Adrenal gland (tissue), 12 donors: ENCODE data around the gene SHANK3. TPM values are rescaled to one million over a fixed set of nuclear protein-coding genes. Genes with fewer than 3 reads are reported as not detected.

Experiments
- DNase-seq, 7 donors: peaks; one replicate each; pipeline ENCODE4 v3.0.0-alpha.2; 2019 to 2020
- H3K27ac ChIP-seq, 5 donors: fragments of 200-600 bp; sonication (generic) in 4 of 5; 1 replicate in 3 of 5; 2 replicates in 2 of 5; pipeline versions ENCODE4 v1.5.1 to v1.8.0; 2016 to 2020; ENCODE audit warnings: mild to moderate bottlenecking in 1 of 5
- H3K27me3 ChIP-seq: fragments of 200-600 bp; 2 replicates; pipeline ENCODE4 v1.8.0; 2021
- H3K36me3 ChIP-seq, 2 donors: fragments of 200-600 bp; replicated peaks in 1 of 2; 1 replicate in 1 of 2; 2 replicates in 1 of 2; pipeline versions ENCODE4 v1.5.1 to v1.8.0; 2018 to 2022
- H3K4me1 ChIP-seq, 2 donors: fragments of 200-600 bp; replicated peaks in 1 of 2; 1 replicate in 1 of 2; 2 replicates in 1 of 2; pipeline versions ENCODE4 v1.5.1 to v1.8.0; 2018 to 2021
- H3K4me3 ChIP-seq, 4 donors: fragments of 200-600 bp; sonication (generic) in 3 of 4; one replicate each; pipeline ENCODE4 v1.5.1; 2016 to 2018
- H3K9me3 ChIP-seq, 3 donors: fragments of 200-600 bp; sonication (generic) in 1 of 3; replicated peaks in 1 of 3; 1 replicate in 2 of 3; 2 replicates in 1 of 3; pipeline versions ENCODE4 v1.5.1 to v1.8.0; 2016 to 2021
- POLR2A ChIP-seq, 2 donors: fragments of 450-650 bp; IDR thresholded peaks; one replicate each; pipeline ENCODE4 v1.6.1; 2017; ENCODE audit warnings: antibody characterized with exemption in 2 of 2, mild to moderate bottlenecking in 2 of 2, moderate library complexity in 1 of 2
- WGBS, 4 donors: extraction: QIAGEN DNeasy Blood & Tissue Kit in 2 of 4; methylation state at CpG; one replicate each; pipeline versions ENCODE4 v1.1.5 to v1.1.7; 2013 to 2017; 5-methylcytosine and 5-hydroxymethylcytosine counted together
- intact Hi-C, 2 donors: fragments of 100-400 bp; cut with DNase I; formaldehyde crosslinking; loops; one replicate each; pipeline versions ENCODE4 v1.14.1 to v1.15.0; 2022 to 2023
- polyA plus RNA-seq, 3 donors: library from polyadenylated mRNA; stranded (reverse); fragments of 200-250 nt in 2 of 3; fragments of 350-450 nt in 1 of 3; fragmentation: Illumina TruSeq in 1 of 3; extraction: RNeasy Lipid Tissue Mini Kit (QIAGEN cat#74804) in 1 of 3; gene quantifications; one replicate each; pipeline ENCODE4 v1.2.3, GENCODE V29; 2013 to 2014
- total RNA-seq, 9 donors: library from RNA; depleted of rRNA in 4 of 9; stranded (reverse); fragments of >200 nt in 4 of 9; fragments of 120-200 nt in 1 of 9; fragmentation: NEBNext Ultra II Directional in 1 of 9; extraction: Animal tissue kit (Norgen Biotek cat#: 25700) in 1 of 9; gene quantifications; one replicate each; pipeline versions ENCODE4 v1.1.0 to v1.2.4, GENCODE V29; 2013 to 2023
- TF ChIP-seq, protein P1 (sequence below), 6 experiments: fragments of 450-650 bp in 4 of 6; fragments of 200-600 bp in 2 of 6; sonication (generic) in 1 of 6; IDR thresholded peaks; 1 replicate in 5 of 6; 2 replicates in 1 of 6; pipeline versions ENCODE4 v1.5.1 to v1.8.0; 2016 to 2021; ENCODE audit warnings: antibody characterized with exemption in 6 of 6, mild to moderate bottlenecking in 2 of 6, moderate library complexity in 1 of 6
- donor health status: healthy with polysubstance abuse.
- donor health status: Bipolar disorder and iron deficiency.
- donor health status: DM: yes; HTN: yes; CAD: no.
- donor health status: DM: no; HTN: no; CAD: no.
- donor health status: DM: no; HTN: no; CAD: no.
- donor health status: DM: yes; HTN: yes; CAD: no.

The SHANK3 gene
- total and polyA plus RNA-seq, 12 donors: 0.88 to 44.0 (median 9.8) TPM

DNA sequence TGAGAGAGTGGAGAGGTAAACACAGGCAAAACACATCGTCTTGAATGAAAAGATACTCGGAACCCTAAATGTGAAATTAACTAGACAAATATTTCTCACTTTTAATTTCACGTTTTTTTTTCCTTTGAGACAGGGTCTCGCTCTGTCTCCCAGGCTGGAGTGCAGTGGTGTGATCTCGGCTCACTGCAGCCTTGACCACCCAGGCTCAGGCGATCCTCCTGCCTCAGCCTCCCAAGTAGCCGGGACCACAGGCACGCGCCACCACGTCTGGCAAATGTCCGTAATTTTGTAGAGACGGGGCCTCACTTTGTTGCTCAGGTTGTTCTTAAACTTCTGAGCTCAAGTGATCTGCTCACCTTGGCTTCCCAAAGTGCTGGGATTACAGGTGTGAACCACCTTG is 7.4 kb upstream of the SHANK3 start:
- Histone ChIP-seq H3K4me3 (no peak overlapping the region), H3K9me3 (no peaks in the 10 kb centered on the region), H3K27ac (no peak overlapping the region), H3K36me3 (no peaks in the 10 kb centered on the region), H3K27me3 (peaks cover 11% of the 10 kb centered on the region), H3K4me1 (no peaks in the 10 kb centered on the region)
- no peak for DNase-seq
- intact Hi-C loops: no loop called here
- TF ChIP-seq, protein P1, sequence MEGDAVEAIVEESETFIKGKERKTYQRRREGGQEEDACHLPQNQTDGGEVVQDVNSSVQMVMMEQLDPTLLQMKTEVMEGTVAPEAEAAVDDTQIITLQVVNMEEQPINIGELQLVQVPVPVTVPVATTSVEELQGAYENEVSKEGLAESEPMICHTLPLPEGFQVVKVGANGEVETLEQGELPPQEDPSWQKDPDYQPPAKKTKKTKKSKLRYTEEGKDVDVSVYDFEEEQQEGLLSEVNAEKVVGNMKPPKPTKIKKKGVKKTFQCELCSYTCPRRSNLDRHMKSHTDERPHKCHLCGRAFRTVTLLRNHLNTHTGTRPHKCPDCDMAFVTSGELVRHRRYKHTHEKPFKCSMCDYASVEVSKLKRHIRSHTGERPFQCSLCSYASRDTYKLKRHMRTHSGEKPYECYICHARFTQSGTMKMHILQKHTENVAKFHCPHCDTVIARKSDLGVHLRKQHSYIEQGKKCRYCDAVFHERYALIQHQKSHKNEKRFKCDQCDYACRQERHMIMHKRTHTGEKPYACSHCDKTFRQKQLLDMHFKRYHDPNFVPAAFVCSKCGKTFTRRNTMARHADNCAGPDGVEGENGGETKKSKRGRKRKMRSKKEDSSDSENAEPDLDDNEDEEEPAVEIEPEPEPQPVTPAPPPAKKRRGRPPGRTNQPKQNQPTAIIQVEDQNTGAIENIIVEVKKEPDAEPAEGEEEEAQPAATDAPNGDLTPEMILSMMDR (IDR thresholded peaks at IDR 0.05): no peak
- TF ChIP-seq POLR2A (IDR thresholded peaks at IDR 0.05): no peak
- WGBS, 4 donors: 86 to 89% (median 86%) methylated on average over 12 of the region's 12 CpGs

DNA sequence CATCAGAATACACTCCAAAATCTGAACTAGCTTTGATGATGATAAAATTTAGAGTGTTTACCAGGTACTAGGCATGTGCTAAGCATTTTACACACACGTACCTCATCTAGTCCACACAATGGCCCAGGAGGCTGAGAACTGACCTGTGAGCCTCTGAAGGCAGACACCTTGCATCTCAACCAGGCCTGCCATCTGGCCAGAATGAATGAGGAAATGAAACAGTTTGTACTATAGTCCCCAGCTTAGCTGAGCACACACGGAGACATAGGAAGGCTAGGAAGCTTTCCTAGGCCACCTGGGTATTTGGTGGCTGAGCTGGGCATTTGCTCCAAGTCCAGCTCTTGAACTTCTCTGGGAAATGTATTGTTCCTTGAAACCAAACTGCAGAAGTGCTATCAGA is 6.9 kb upstream of the SHANK3 start:
- no peak overlapping the region for H3K27ac ChIP-seq
- no peaks in the 10 kb centered on the region for H3K36me3 ChIP-seq
- DNase-seq: no peak
- no peak for TF ChIP-seq POLR2A (IDR thresholded peaks at IDR 0.05)
- TF ChIP-seq, protein P1 (IDR thresholded peaks at IDR 0.05): no peak
- 46 to 69% (median 59%) methylated on average over 2 of the region's 2 CpGs for WGBS, 4 donors
- no peaks in the 10 kb centered on the region for H3K9me3 ChIP-seq
- peaks cover 11% of the 10 kb centered on the region for H3K27me3 ChIP-seq
- no peak overlapping the region for H3K4me3 ChIP-seq
- intact Hi-C loops: no loop called here
- H3K4me1 ChIP-seq: no peaks in the 10 kb centered on the region

DNA sequence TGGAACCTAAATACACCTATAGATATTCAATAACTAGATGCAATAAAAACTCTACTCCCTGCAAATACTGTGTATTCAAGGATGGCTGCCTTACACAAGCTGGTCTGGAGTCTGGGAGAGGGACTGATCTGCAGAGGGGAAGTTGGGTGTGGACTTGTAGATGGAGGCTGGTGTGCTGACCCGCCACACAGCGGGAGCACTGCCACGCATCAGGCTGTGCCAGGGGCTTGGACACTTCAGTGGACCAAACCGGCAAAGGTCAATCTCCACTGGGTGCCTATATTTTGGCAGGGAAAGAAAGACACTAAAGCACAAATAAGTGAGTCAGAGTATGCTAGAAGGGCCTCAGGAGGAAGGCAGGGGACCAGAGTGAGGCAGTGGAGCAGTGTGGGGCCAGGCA is 2.1 kb upstream of the SHANK3 start:
- peak overlapping the region in 1 of 5 donors; percentile 85 for H3K27ac ChIP-seq
- H3K27me3 ChIP-seq: peaks cover 20% of the 10 kb centered on the region
- 59 to 69% (median 64%) methylated on average over 4 of the region's 4 CpGs for WGBS, 4 donors

DNA sequence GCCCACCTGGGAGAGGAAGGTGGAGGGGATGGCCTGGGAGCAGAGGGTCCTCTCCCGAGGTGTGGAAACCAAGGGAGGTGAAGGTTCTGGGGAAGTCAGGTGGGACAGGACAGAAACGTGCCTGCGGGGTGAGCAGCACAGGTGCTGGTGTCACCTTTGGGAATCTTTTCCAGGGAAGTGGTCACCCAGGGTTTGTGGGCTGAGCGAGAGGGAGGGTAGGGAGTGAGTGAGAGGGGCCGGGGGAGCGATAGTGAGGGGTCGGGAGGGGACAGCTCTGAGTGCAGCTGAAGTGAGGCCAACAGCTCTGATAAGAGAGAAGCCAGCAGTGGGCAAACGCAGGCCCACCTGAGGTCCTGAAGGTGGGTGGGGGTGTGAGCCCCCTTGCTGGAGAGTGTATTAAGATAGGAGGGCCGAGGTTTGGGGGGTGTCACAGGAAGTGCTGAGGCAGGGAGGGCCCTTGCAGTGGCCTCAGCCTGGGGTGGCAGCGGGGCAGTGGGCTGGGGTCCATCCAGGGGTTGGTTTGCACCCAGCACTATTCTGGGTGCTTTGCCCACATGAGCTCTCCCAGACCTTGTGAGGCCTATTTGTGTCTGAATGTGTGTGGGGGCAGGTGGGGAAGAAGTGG is 1.6 kb upstream of the SHANK3 start:
- intact Hi-C loops: no loop called here
- DNase-seq: peak in 1 of 7 donors; percentile 43
- 62 to 68% (median 66%) methylated on average over 9 to 10 of the region's 10 CpGs for WGBS, 4 donors
- no peaks in the 10 kb centered on the region for H3K9me3 ChIP-seq
- no peak overlapping the region for H3K4me3 ChIP-seq
- TF ChIP-seq, protein P1 (IDR thresholded peaks at IDR 0.05): no peak
- TF ChIP-seq POLR2A (IDR thresholded peaks at IDR 0.05): no peak
- peaks cover 0 to 6% of the 10 kb centered on the region in 2 donors for H3K4me1 ChIP-seq
- no peaks in the 10 kb centered on the region for H3K36me3 ChIP-seq
- H3K27me3 ChIP-seq: peaks cover 20% of the 10 kb centered on the region
- H3K27ac ChIP-seq: peak overlapping the region in 3 of 5 donors; percentile 19 to 85 (median 63)

More for the DNA sequence above, 2.1 kb upstream of the SHANK3 start:
- no peak for DNase-seq
- Histone ChIP-seq H3K4me3 (no peak overlapping the region), H3K9me3 (no peaks in the 10 kb centered on the region), H3K4me1 (peaks cover 0 to 6% of the 10 kb centered on the region in 2 donors), H3K36me3 (no peaks in the 10 kb centered on the region)
- TF ChIP-seq POLR2A (IDR thresholded peaks at IDR 0.05): no peak
- TF ChIP-seq, protein P1 (IDR thresholded peaks at IDR 0.05): no peak
- intact Hi-C loops: no loop called here
